ENCODE measurements around the gene TMEM165. TPM values are rescaled to one million over a fixed set of nuclear protein-coding genes. Genes with fewer than 3 reads are reported as not detected.

TMEM165 gene
- total and polyA plus RNA-seq, 3 experiments from 2014 or later = 31.1 to 76.5 (median 69.1) TPM

- Mint-ChIP-seq H3K27ac (peak overlapping the region in 6 of 8 donors; percentile 56 to 94 (median 85)), H3K9me3 (no peaks in the 10 kb centered on the region), H3K36me3 (peaks cover 0 to 34% (median 16%) of the 10 kb centered on the region in 3 donors), H3K27me3 (peaks cover 0 to 1% of the 10 kb centered on the region in 2 donors), H3K4me1 (peaks cover 47 to 65% (median 55%) of the 10 kb centered on the region in 3 donors), H3K4me3 (peak overlapping the region; percentile 88 to 100 (median 93))
- H3K36me3 ChIP-seq (ENCODE audit: insufficient read depth, low read length) = peaks cover 8% of the 10 kb centered on the region
- DNase-seq = no peak
- H3K9me3 ChIP-seq (ENCODE audit: low read length) = no peaks in the 10 kb centered on the region
- peak overlapping the region; percentile 91 for H3K27ac ChIP-seq (ENCODE audit: low read depth, low read length)
- ChIA-PET POLR2A (interaction anchor here (0.6 to 1.3 kb wide), 2 partner anchors 148 to 483 kb away, joined by 4 to 7 read pairs; no protein-coding TSS in a partner anchor), CTCF (interaction anchor here (1.2 to 2.2 kb wide), 2 partner anchors 52 to 147 kb away, joined by 6 to 8 read pairs; partner anchors contain the start of gene SRD5A3)
- no peaks in the 10 kb centered on the region for H3K27me3 ChIP-seq (ENCODE audit: insufficient read depth, low read length, poor library complexity, severe bottlenecking)
- peak overlapping the region; percentile 26 for H3K4me3 ChIP-seq (ENCODE audit: low read length)
- H3K4me1 ChIP-seq (ENCODE audit: insufficient read depth, low read length) = peaks cover 42% of the 10 kb centered on the region
These were observed 2.7 kb downstream of the TMEM165 start for GRCh38 chr4:55398461-55398860.

DNA sequence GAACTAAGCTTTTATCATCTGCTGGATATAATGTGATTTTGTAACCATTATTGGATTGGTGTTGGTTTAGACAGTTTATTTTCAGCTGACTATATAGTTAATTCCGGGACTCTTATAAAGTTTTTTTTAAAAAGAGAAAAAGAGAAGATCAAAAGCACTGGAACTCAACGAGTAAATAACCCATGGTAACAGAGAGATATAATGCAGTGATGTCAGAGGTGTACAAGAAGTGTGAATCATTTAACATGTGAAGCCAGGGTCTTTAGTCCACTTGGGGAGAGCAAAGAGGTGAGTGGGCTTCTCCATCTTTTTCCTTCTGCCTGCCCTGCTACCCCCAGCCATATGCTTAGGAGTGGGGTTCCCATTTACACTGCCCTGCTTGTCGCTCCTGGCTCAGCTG, 3.2 kb downstream of the TMEM165 start:
- Histone ChIP-seq H3K36me3 (ENCODE audit: insufficient read depth, low read length) (peaks cover 8% of the 10 kb centered on the region), H3K4me3 (ENCODE audit: low read length) (peak overlapping the region; percentile 26), H3K9me3 (ENCODE audit: low read length) (no peaks in the 10 kb centered on the region), H3K27me3 (ENCODE audit: insufficient read depth, low read length, poor library complexity, severe bottlenecking) (no peaks in the 10 kb centered on the region), H3K4me1 (ENCODE audit: insufficient read depth, low read length) (peaks cover 42% of the 10 kb centered on the region), H3K27ac (ENCODE audit: low read depth, low read length) (no peak overlapping the region)
- peaks cover 0 to 1% of the 10 kb centered on the region in 2 donors for H3K27me3 Mint-ChIP-seq
- H3K4me3 Mint-ChIP-seq = peak overlapping the region; percentile 51 to 100 (median 80)
- H3K36me3 Mint-ChIP-seq = peaks cover 5 to 39% (median 20%) of the 10 kb centered on the region in 3 donors
- DNase-seq = no peak
- POLR2A ChIA-PET = interaction anchor here (0.6 to 1.3 kb wide), 2 partner anchors 147 to 482 kb away, joined by 4 to 7 read pairs; no protein-coding TSS in a partner anchor
- CTCF ChIA-PET = interaction anchor here (1.2 to 2.2 kb wide), 2 partner anchors 52 to 146 kb away, joined by 6 to 8 read pairs; partner anchors contain the start of gene SRD5A3
- H3K27ac Mint-ChIP-seq = peak overlapping the region; percentile 18 to 84 (median 75)
- H3K4me1 Mint-ChIP-seq = peaks cover 51 to 70% (median 60%) of the 10 kb centered on the region in 3 donors
- no peaks in the 10 kb centered on the region for H3K9me3 Mint-ChIP-seq

GRCh38 chr4:55399581-55399980, 3.8 kb downstream of the TMEM165 start:
- Mint-ChIP-seq H3K36me3 (peaks cover 6 to 43% (median 21%) of the 10 kb centered on the region in 3 donors), H3K27me3 (peaks cover 0 to 1% of the 10 kb centered on the region in 2 donors), H3K27ac (peak overlapping the region in 3 of 8 donors; percentile 76 to 84 (median 81)), H3K9me3 (no peaks in the 10 kb centered on the region), H3K4me3 (peak overlapping the region; percentile 51 to 100 (median 80)), H3K4me1 (peaks cover 50 to 67% (median 59%) of the 10 kb centered on the region in 3 donors)
- no peak for DNase-seq
- Histone ChIP-seq H3K4me1 (ENCODE audit: insufficient read depth, low read length) (peaks cover 42% of the 10 kb centered on the region), H3K36me3 (ENCODE audit: insufficient read depth, low read length) (peaks cover 8% of the 10 kb centered on the region), H3K27ac (ENCODE audit: low read depth, low read length) (no peak overlapping the region), H3K4me3 (ENCODE audit: low read length) (no peak overlapping the region), H3K27me3 (ENCODE audit: insufficient read depth, low read length, poor library complexity, severe bottlenecking) (no peaks in the 10 kb centered on the region), H3K9me3 (ENCODE audit: low read length) (no peaks in the 10 kb centered on the region)
- CTCF ChIA-PET = interaction anchor here (0.7 to 2.2 kb wide), 2 partner anchors 54 to 146 kb away, joined by 3 to 8 read pairs; partner anchors contain the start of gene SRD5A3
- POLR2A ChIA-PET = interaction anchor here (1.3 kb wide), 1 partner anchor 147 kb away, joined by 4 read pairs; no protein-coding TSS in a partner anchor

- H3K9me3 Mint-ChIP-seq = no peaks in the 10 kb centered on the region
- Histone ChIP-seq H3K9me3 (ENCODE audit: low read length) (no peaks in the 10 kb centered on the region), H3K27me3 (ENCODE audit: insufficient read depth, low read length, poor library complexity, severe bottlenecking) (no peaks in the 10 kb centered on the region), H3K27ac (ENCODE audit: low read depth, low read length) (no peak overlapping the region), H3K4me3 (ENCODE audit: low read length) (no peak overlapping the region), H3K4me1 (ENCODE audit: insufficient read depth, low read length) (peaks cover 10% of the 10 kb centered on the region), H3K36me3 (ENCODE audit: insufficient read depth, low read length) (peaks cover 13% of the 10 kb centered on the region)
- peaks cover 8 to 54% (median 9%) of the 10 kb centered on the region in 3 donors for H3K36me3 Mint-ChIP-seq
- ChIA-PET POLR2A (no interaction called here), CTCF (interaction anchor here (1.3 kb wide), 1 partner anchor 10 kb away, joined by 4 read pairs; the partner anchor contains the start of gene TMEM165)
- no peak for DNase-seq
- H3K27me3 Mint-ChIP-seq = no peaks in the 10 kb centered on the region
- H3K4me3 Mint-ChIP-seq = no peak overlapping the region
- H3K27ac Mint-ChIP-seq = peak overlapping the region in 1 of 8 donors; percentile 83
- H3K4me1 Mint-ChIP-seq = peaks cover 44 to 72% (median 71%) of the 10 kb centered on the region in 3 donors
These were observed 9.3 kb downstream of the TMEM165 start for GRCh38 chr4:55405073-55405472.

- Mint-ChIP-seq H3K9me3 (no peaks in the 10 kb centered on the region), H3K36me3 (peaks cover 6 to 50% (median 9%) of the 10 kb centered on the region in 3 donors), H3K4me1 (peaks cover 38 to 69% (median 64%) of the 10 kb centered on the region in 3 donors), H3K27me3 (no peaks in the 10 kb centered on the region), H3K27ac (no peak overlapping the region), H3K4me3 (no peak overlapping the region)
- H3K4me3 ChIP-seq (ENCODE audit: low read length) = no peak overlapping the region
- ChIA-PET CTCF (interaction anchor here (1.3 kb wide), 1 partner anchor 11 kb away, joined by 4 read pairs; the partner anchor contains the start of gene TMEM165), POLR2A (no interaction called here)
- no peak overlapping the region for H3K27ac ChIP-seq (ENCODE audit: low read depth, low read length)
- peaks cover 5% of the 10 kb centered on the region for H3K36me3 ChIP-seq (ENCODE audit: insufficient read depth, low read length)
- no peaks in the 10 kb centered on the region for H3K9me3 ChIP-seq (ENCODE audit: low read length)
- H3K27me3 ChIP-seq (ENCODE audit: insufficient read depth, low read length, poor library complexity, severe bottlenecking) = no peaks in the 10 kb centered on the region
- peaks cover 4% of the 10 kb centered on the region for H3K4me1 ChIP-seq (ENCODE audit: insufficient read depth, low read length)
- DNase-seq = no peak
These were observed 10.8 kb downstream of the TMEM165 start for GRCh38 chr4:55406545-55406944.

GRCh38 chr4:55407119-55407518, 11.4 kb downstream of the TMEM165 start:
- no peak for DNase-seq
- no peak overlapping the region for H3K27ac ChIP-seq (ENCODE audit: low read depth, low read length)
- peaks cover 6 to 54% (median 13%) of the 10 kb centered on the region in 3 donors for H3K36me3 Mint-ChIP-seq
- H3K27ac Mint-ChIP-seq = peak overlapping the region in 5 of 8 donors; percentile 28 to 83 (median 76)
- H3K9me3 ChIP-seq (ENCODE audit: low read length) = no peaks in the 10 kb centered on the region
- no peaks in the 10 kb centered on the region for H3K27me3 ChIP-seq (ENCODE audit: insufficient read depth, low read length, poor library complexity, severe bottlenecking)
- H3K4me3 ChIP-seq (ENCODE audit: low read length) = no peak overlapping the region
- peaks cover 42 to 74% (median 68%) of the 10 kb centered on the region in 3 donors for H3K4me1 Mint-ChIP-seq
- ChIA-PET CTCF (no interaction called here), POLR2A (no interaction called here)
- H3K9me3 Mint-ChIP-seq = no peaks in the 10 kb centered on the region
- peak overlapping the region in 1 of 7 donors; percentile 20 for H3K4me3 Mint-ChIP-seq
- no peaks in the 10 kb centered on the region for H3K27me3 Mint-ChIP-seq
- peaks cover 4% of the 10 kb centered on the region for H3K4me1 ChIP-seq (ENCODE audit: insufficient read depth, low read length)
- H3K36me3 ChIP-seq (ENCODE audit: insufficient read depth, low read length) = peaks cover 5% of the 10 kb centered on the region

- H3K27me3 Mint-ChIP-seq = no peaks in the 10 kb centered on the region
- no peaks in the 10 kb centered on the region for H3K9me3 ChIP-seq (ENCODE audit: low read length)
- no peak overlapping the region for H3K4me3 ChIP-seq (ENCODE audit: low read length)
- ChIA-PET POLR2A (no interaction called here), CTCF (no interaction called here)
- peaks cover 5% of the 10 kb centered on the region for H3K36me3 ChIP-seq (ENCODE audit: insufficient read depth, low read length)
- DNase-seq = no peak
- peaks cover 42 to 76% (median 68%) of the 10 kb centered on the region in 3 donors for H3K4me1 Mint-ChIP-seq
- H3K4me1 ChIP-seq (ENCODE audit: insufficient read depth, low read length) = peaks cover 4% of the 10 kb centered on the region
- no peaks in the 10 kb centered on the region for H3K9me3 Mint-ChIP-seq
- no peak overlapping the region for H3K4me3 Mint-ChIP-seq
- no peaks in the 10 kb centered on the region for H3K27me3 ChIP-seq (ENCODE audit: insufficient read depth, low read length, poor library complexity, severe bottlenecking)
- peak overlapping the region in 2 of 8 donors; percentile 50 to 66 for H3K27ac Mint-ChIP-seq
- H3K27ac ChIP-seq (ENCODE audit: low read depth, low read length) = no peak overlapping the region
- H3K36me3 Mint-ChIP-seq = peaks cover 8 to 58% (median 13%) of the 10 kb centered on the region in 3 donors
These were observed 12.0 kb downstream of the TMEM165 start for GRCh38 chr4:55407764-55408163.

Data from CD8-positive, alpha-beta memory T cell (primary cell).